DMS 273 (cell line): Measurements from ENCODE around the gene RAB25.
"Not testable (repeated sequence)": the region's sequence is repeated elsewhere in the genome, so short reads cannot be mapped to it uniquely, and the experiment has no call there.

ENCODE experiments used
- DNase-seq: peaks from one replicate; lab custom pipeline; 2025; ENCODE audit not compliant: unreplicated experiment; lab: John Stamatoyannopoulos, UW

Gene RAB25

GRCh38 chr1:156115514-156116374, 54.8 kb downstream of the RAB25 start:
- DNase-seq: peak; percentile 69

- DNase-seq: not testable (repeated sequence)
These were observed 55.8 kb downstream of the RAB25 start for GRCh38 chr1:156116731-156117130.

GRCh38 chr1:156117414-156118176, 56.6 kb downstream of the RAB25 start:
- DNase-seq: no peak

GRCh38 chr1:156118177-156118868, 57.4 kb downstream of the RAB25 start:
- peak; percentile 79 for DNase-seq

- peak; percentile 78 for DNase-seq
These were observed 58.7 kb downstream of the RAB25 start for GRCh38 chr1:156119503-156120209.
